T-helper 2 cell treated with Interferon-gamma antibody and Interleukin-4, amounts not matched to agents 100 ng/mL and 5 ng/mL, for 36 hours (primary cell): ENCODE results near the gene FBLN2. TPM values are rescaled to one million over a fixed set of nuclear protein-coding genes. Genes with fewer than 3 reads are reported as not detected.

ENCODE experiments used
- intact Hi-C: fragments of 100-400 bp; cut with micrococcal nuclease; formaldehyde crosslinking; loops from one replicate; pipeline ENCODE4 v1.15.1; 2023
- total RNA-seq: library from RNA; stranded (reverse); gene quantifications from 2 replicates; pipeline ENCODE4 v1.2.3, GENCODE V29; 2022

The FBLN2 gene
- total RNA-seq, 1 donor from 2014 or later: not detected

GRCh38 chr3:13598926-13599886, 50.3 kb downstream of the FBLN2 start:
- intact Hi-C loops: no loop called here

DNA sequence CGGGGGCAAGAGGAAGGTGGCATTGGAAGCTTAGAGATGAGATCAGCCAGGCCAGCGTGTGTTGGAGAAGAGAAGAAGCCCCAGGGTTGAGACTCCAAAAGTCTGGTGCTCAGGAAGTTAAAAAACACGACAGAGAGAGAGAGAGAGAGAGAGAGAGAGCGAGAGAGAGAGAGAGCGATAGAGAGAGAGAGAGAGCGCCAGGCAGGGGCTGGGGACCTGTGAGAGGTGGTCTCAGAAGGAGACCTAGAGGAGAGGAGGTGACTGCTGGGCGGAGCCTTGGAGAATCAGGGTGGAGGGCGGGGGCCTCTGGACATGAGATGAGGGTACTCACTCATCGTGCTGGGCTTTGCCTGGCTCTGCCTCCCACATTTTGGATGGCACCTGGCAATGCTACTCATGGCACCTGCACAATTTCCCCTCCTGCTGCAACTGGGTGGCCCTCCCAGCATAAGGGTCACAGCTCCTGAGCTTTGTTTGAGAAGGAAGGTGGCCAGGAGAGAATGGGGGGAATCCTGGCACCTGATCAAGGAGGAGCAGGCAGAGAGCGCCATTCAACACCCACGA, 51.0 kb downstream of the FBLN2 start:
- intact Hi-C loops: no loop called here

- intact Hi-C loops: no loop called here
These were observed 52.2 kb downstream of the FBLN2 start for GRCh38 chr3:13600950-13601691.

- intact Hi-C loops: no loop called here
These were observed 52.8 kb downstream of the FBLN2 start for GRCh38 chr3:13601692-13602080.

- intact Hi-C loops: no loop called here
These were observed 56.6 kb downstream of the FBLN2 start for GRCh38 chr3:13605555-13605954.

GRCh38 chr3:13607821-13608597, 59.1 kb downstream of the FBLN2 start:
- intact Hi-C loops: no loop called here

DNA sequence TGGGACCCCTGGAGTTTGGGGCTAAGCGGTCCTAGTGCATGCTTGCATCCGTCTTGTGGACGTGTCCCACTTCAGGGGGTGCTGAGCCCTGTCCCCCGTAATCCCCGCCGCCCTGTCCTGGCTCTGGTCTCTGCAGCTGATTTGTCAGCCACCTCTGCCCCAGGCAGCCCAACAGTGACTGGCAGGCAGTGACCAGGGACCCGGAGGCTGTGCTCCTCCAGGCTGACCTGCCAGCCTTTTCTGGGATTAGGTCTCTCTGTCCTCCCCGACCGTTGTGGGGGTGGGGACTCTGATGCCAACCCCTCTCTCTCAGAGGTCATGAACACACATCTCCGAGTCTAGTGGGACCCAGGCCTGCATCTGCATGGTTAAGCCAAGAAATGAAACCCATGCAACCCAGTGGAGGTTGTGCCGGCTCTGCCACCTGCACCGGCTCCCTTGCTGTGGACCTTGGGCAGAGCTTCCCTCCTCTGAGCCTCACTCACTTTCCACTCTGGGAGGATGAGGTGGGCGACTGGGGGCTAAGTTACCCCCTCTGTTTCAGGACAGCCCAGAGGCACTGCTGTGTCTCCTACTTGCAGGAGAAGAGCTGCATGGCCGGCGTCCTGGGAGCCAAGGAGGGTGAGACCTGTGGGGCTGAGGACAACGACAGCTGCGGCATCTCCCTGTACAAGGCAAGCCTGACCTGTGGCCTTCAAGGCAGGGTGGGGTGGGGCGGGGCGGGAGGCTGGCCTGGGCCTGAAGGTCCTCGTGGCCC, 60.2 kb downstream of the FBLN2 start:
- intact Hi-C loops: no loop called here

DNA sequence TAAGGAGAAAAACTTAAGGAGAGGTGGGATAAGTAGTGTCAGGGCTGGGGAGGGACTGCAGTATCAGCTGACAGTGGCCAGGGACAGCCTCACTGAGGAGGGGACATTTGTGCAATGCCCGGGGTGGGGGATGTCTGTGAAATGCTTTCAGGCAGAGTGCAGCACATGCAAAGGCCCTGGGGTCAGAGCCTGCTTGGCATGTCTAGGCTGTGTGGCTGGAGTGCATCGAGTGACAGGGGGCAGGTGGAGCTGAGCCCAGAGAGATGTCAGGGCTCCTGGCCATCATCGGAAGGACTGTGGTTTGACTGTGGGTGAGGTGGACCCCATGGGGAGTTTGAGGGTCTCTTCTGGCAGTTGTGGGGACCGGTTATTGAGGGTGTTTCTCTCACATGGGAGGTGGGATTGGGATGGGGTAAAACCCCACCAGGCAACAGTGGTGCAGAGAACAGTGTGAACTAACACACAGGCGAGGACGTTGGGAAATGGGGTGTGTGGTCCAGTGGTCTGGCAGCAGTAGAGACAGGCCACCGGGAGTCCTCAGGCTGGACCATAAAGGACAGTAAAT, 61.2 kb downstream of the FBLN2 start:
- intact Hi-C loops: no loop called here

- intact Hi-C loops: no loop called here
These were observed 62.3 kb downstream of the FBLN2 start for GRCh38 chr3:13611221-13611620.

- intact Hi-C loops: no loop called here
These were observed 63.9 kb downstream of the FBLN2 start for GRCh38 chr3:13612829-13613228.

DNA sequence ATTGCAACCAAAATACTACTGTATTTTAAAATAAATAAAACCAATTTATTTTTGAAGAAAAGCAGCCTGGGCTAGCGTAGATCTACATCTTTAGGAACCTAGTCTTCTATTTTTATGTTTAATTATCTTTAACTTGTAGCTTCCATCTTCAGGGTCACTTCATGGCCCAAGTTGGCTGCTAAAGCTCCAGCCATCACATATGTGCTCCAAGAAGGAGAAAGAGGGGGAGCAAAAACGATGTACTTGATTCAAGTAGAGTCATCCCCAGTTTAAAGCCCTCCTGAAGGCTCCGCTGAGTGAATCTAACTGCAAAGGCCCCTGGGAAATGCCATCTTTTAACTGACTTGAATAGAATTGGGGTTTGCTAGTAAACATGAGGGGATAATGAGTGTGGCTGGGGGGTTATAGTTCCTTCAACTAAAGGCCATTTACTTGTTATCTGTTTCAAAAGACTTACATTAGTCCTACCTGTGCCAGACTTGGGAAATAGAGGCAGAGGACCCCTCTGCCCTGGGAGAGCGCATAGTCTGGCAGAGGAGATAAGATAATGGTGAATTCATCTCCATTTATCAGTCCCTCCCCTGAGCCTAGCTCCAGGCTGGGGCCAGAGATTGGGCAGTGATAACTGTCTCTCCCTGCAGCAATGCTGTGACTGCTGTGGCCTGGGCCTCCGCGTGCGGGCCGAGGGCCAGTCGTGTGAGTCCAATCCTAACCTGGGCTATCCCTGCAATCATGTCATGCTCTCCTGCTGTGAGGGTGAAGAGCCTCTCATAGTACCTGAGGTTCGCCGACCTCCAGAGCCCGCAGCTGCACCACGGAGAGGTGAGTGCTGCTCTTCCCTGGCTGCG, 64.6 kb downstream of the FBLN2 start:
- intact Hi-C loops: no loop called here

GRCh38 chr3:13614607-13615006, 65.7 kb downstream of the FBLN2 start:
- intact Hi-C loops: no loop called here

DNA sequence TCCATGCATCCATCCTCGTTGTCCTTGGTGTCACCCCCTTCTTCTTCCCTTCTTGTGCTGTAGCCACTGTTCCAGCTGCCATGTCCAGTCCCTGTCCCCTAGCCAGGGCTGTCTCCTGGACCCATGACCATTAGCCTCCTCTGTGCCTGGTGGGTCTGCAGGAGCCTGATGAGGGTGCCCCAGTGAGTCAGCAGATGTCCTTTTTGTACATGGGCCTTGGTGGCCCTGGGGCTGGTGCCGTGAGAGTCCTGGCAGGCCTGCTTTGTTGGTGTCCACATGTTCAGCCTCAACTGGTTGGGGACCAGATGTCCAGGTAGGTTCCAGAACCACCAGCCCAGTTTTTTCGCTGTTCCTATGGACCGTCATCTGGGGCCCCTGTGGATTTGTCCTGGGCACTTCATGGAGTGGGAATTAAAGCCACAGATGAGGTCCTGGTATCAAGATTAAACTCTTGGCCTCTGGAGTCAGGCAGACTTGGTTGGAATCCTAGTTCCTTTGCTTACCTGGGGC, 66.1 kb downstream of the FBLN2 start:
- intact Hi-C loops: no loop called here

DNA sequence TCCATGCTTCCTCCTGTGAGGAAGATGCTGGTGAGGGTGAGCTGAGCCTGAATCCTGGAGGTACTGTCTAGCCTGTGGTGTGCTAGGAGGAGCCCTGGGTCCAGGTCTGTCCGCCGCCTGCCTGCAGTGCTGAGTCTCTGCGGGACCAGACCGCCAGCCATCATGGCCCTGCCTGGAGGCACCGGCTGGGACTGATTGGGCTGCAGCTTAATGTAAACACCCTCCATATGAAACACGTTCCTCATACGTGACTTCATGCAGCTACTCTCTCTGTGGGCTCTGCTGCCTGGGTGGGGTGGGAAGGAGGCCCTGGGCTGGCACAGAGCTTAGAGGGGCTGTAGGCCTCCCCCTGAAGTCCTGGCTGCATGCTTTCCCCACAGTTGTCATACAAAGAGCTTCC, 67.4 kb downstream of the FBLN2 start:
- intact Hi-C loops: no loop called here

GRCh38 chr3:13617097-13617738, 68.3 kb downstream of the FBLN2 start:
- intact Hi-C loops: no loop called here

- intact Hi-C loops: no loop called here
These were observed 69.1 kb downstream of the FBLN2 start for GRCh38 chr3:13617981-13618380.

GRCh38 chr3:13618836-13619235, 69.9 kb downstream of the FBLN2 start:
- intact Hi-C loops: no loop called here

DNA sequence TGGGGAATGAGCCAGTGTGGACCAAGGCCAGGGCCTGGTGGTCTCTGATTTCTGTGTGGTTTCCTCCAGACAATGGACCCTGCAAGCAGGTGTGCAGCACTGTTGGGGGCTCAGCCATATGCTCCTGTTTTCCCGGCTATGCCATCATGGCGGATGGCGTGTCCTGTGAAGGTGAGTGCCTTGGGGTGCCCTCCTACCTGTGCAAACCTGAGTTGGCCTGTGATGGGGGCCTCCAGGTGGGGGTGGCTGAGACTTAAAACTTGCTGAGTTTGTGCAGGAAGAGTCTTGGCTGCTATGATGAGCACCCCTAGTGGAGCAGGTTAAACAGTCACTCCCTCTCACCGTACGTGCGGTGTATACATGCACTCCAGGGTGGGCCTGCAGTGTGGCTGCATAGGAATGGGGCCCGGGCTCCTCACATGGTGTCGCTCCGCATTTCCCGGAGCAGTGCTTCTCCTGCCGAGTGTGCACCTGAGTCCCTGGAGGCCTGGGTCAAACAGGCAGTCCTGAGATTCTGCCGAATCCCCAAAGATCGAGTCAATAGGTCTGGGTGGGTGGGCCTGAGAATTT, 70.8 kb downstream of the FBLN2 start:
- intact Hi-C loops: no loop called here
